WERI-Rb-1 (cell line): Measurements from ENCODE around the gene DPPA4.
"Not testable (repeated sequence)": the region's sequence is repeated elsewhere in the genome, so short reads cannot be mapped to it uniquely, and the experiment has no call there.

ENCODE experiments used
- DNase-seq: peaks from one replicate; pipeline ENCODE4 v3.0.0-alpha.2; 2020
- H3K27ac ChIP-seq: fragments of 250-450 bp; sonication (Bioruptor Pico); 2 replicates; pipeline ENCODE4 v1.5.1; 2020; ENCODE audit warnings: mild to moderate bottlenecking, moderate library complexity
- H3K27me3 ChIP-seq: fragments of 250-450 bp; sonication (Bioruptor Pico); 2 replicates; pipeline ENCODE4 v1.5.1; 2021; ENCODE audit warnings: mild to moderate bottlenecking, low read depth, moderate library complexity; ENCODE audit not compliant: insufficient read depth, severe bottlenecking
- H3K36me3 ChIP-seq: fragments of 250-450 bp; sonication (Bioruptor Pico); 2 replicates; pipeline ENCODE4 v1.5.1; 2020; ENCODE audit warnings: mild to moderate bottlenecking, moderate library complexity
- H3K4me3 ChIP-seq: 2 replicates; pipeline ENCODE4 v1.5.1; 2011; ENCODE audit warnings: low read depth, mild to moderate bottlenecking, control low read depth, low read length
- H3K9me3 ChIP-seq: fragments of 250-450 bp; sonication (Bioruptor Pico); 2 replicates; pipeline ENCODE4 v1.5.1; 2021; ENCODE audit warnings: mild to moderate bottlenecking, moderate library complexity; ENCODE audit not compliant: severe bottlenecking
- CTCF ChIP-seq: IDR thresholded peaks from 2 replicates; pipeline ENCODE4 v1.5.1; 2011; ENCODE audit warnings: low read depth, mild to moderate bottlenecking, control low read depth, inconsistent platforms, low read length

Gene DPPA4

GRCh38 chr3:109337393-109337792, at the start of gene DPPA4:
TSS of gene DPPA4 (minus strand) at chr3:109337546. CDS start at chr3:109337517, 29 bp downstream.
- H3K27ac ChIP-seq, result no peak within 1 kb of the TSS
- no peak within 1 kb of the TSS for H3K4me3 ChIP-seq
- peaks cover 2% of the 10 kb centered on the region for H3K9me3 ChIP-seq
- H3K36me3 ChIP-seq, result no peaks in the 10 kb centered on the region
- no peak for TF ChIP-seq CTCF
- H3K27me3 ChIP-seq, result no peaks in the 10 kb centered on the region
- DNase-seq, result no peak

GRCh38 chr3:109385442-109386318, 48.3 kb upstream of the DPPA4 start:
- DNase-seq, result no peak
- Histone ChIP-seq H3K9me3 (no peaks in the 10 kb centered on the region), H3K27ac (no peak overlapping the region), H3K27me3 (no peaks in the 10 kb centered on the region), H3K4me3 (no peak overlapping the region), H3K36me3 (no peaks in the 10 kb centered on the region)
- no peak for TF ChIP-seq CTCF

- no peak overlapping the region for H3K4me3 ChIP-seq
- no peaks in the 10 kb centered on the region for H3K36me3 ChIP-seq
- TF ChIP-seq CTCF, result no peak
- no peak for DNase-seq
- no peaks in the 10 kb centered on the region for H3K9me3 ChIP-seq
- H3K27me3 ChIP-seq, result no peaks in the 10 kb centered on the region
- no peak overlapping the region for H3K27ac ChIP-seq
Observed at GRCh38 chr3:109384164-109384563, 46.8 kb upstream of the DPPA4 start.

- no peaks in the 10 kb centered on the region for H3K36me3 ChIP-seq
- no peaks in the 10 kb centered on the region for H3K9me3 ChIP-seq
- no peak for DNase-seq
- no peak overlapping the region for H3K4me3 ChIP-seq
- no peaks in the 10 kb centered on the region for H3K27me3 ChIP-seq
- H3K27ac ChIP-seq, result no peak overlapping the region
- TF ChIP-seq CTCF, result no peak
Observed at GRCh38 chr3:109382588-109382987, 45.2 kb upstream of the DPPA4 start.

- peaks cover 3% of the 10 kb centered on the region for H3K9me3 ChIP-seq
- no peak for DNase-seq
- no peak overlapping the region for H3K4me3 ChIP-seq
- no peaks in the 10 kb centered on the region for H3K36me3 ChIP-seq
- H3K27ac ChIP-seq, result no peak overlapping the region
- no peak for TF ChIP-seq CTCF
- H3K27me3 ChIP-seq, result no peaks in the 10 kb centered on the region
Observed at GRCh38 chr3:109375975-109376374, 38.6 kb upstream of the DPPA4 start.

- H3K27me3 ChIP-seq, H3K27ac ChIP-seq, H3K9me3 ChIP-seq, H3K36me3 ChIP-seq, DNase-seq, H3K4me3 ChIP-seq: not testable (repeated sequence)
Observed at GRCh38 chr3:109374434-109374833, 37.1 kb upstream of the DPPA4 start.
